Psoas muscle (tissue), 8 donors: ENCODE measurements around the gene FXYD7. TPM values are rescaled to one million over a fixed set of nuclear protein-coding genes. Genes with fewer than 3 reads are reported as not detected.

ENCODE experiments used
- ATAC-seq, 4 donors: fragments of 200-7000 bp; cut with Tn5 transposase; one replicate each; pipeline ENCODE4 v1.9.1; 2020; ENCODE audit warnings: moderate library complexity in 3 of 4, mild to moderate bottlenecking in 2 of 4
- DNase-seq, 2 donors: peaks; one replicate each; pipeline ENCODE4 v3.0.0-alpha.2; 2020
- H3K27ac ChIP-seq: fragments of 200-600 bp; one replicate; pipeline ENCODE4 v1.8.0; 2022
- H3K27me3 ChIP-seq, 3 donors: fragments of 200-600 bp in 1 of 3; one replicate each; pipeline versions ENCODE4 v1.6.1 to v1.8.0; 2013 to 2022; ENCODE audit warnings: low read length in 2 of 3, mild to moderate bottlenecking in 2 of 3, moderate library complexity in 1 of 3; ENCODE audit not compliant: insufficient read depth in 3 of 3
- H3K36me3 ChIP-seq, 2 donors: fragments of 200-600 bp in 1 of 2; one replicate each; pipeline versions ENCODE4 v1.6.1 to v1.8.0; 2013 to 2022; ENCODE audit warnings: low read depth in 1 of 2, mild to moderate bottlenecking in 1 of 2, moderate library complexity in 1 of 2; ENCODE audit not compliant: insufficient read depth in 1 of 2
- H3K4me1 ChIP-seq: fragments of 200-600 bp; one replicate; pipeline ENCODE4 v1.8.0; 2022
- H3K4me3 ChIP-seq: fragments of 200-600 bp; one replicate; pipeline ENCODE4 v1.8.0; 2022; ENCODE audit warnings: mild to moderate bottlenecking
- H3K9me3 ChIP-seq: fragments of 200-600 bp; one replicate; pipeline ENCODE4 v1.8.0; 2022
- WGBS, 3 donors: extraction: QIAGEN DNeasy Blood & Tissue Kit; methylation state at CpG; one replicate each; pipeline versions ENCODE4 v1.1.6 to v1.1.7; 2013; 5-methylcytosine and 5-hydroxymethylcytosine counted together
- intact Hi-C, 2 donors: fragments of 100-400 bp; cut with DNase I; formaldehyde crosslinking; loops; one replicate each; pipeline versions ENCODE4 v1.11.0 to v1.14.2; 2022
- polyA plus RNA-seq, 3 donors: library from polyadenylated mRNA; stranded (reverse); fragments of 200-250 nt; gene quantifications; one replicate each; pipeline ENCODE4 v1.2.3, GENCODE V29; 2013
- total RNA-seq, 4 donors: library from RNA; stranded (reverse); fragmentation: NEBNext Ultra II Directional in 2 of 4; extraction: Animal tissue kit (Norgen Biotek cat#: 25700) in 2 of 4; gene quantifications; one replicate each; pipeline versions ENCODE4 v1.2.1 to v1.2.4, GENCODE V29; 2021 to 2023
- TF ChIP-seq, protein P1 (sequence below): fragments of 200-600 bp; IDR thresholded peaks from one replicate; pipeline ENCODE4 v1.8.0; 2022; ENCODE audit warnings: antibody characterized with exemption
- donor health status: healthy with polysubstance abuse.
- donor health status: DM: no; HTN: no; CAD: no; lungs with moderate emphysema.
- donor health status: Bipolar disorder and iron deficiency.
- donor health status: healthy.
- donor health status: DM: yes; HTN: yes; CAD: no.
- donor health status: DM: no; HTN: no; CAD: no.
- donor health status: DM: no; HTN: no; CAD: no.
- donor health status: DM: yes; HTN: yes; CAD: no.

The FXYD7 gene
- total and polyA plus RNA-seq, 7 donors = 0.13 to 0.65 (median 0.57) TPM; not detected in 3

DNA sequence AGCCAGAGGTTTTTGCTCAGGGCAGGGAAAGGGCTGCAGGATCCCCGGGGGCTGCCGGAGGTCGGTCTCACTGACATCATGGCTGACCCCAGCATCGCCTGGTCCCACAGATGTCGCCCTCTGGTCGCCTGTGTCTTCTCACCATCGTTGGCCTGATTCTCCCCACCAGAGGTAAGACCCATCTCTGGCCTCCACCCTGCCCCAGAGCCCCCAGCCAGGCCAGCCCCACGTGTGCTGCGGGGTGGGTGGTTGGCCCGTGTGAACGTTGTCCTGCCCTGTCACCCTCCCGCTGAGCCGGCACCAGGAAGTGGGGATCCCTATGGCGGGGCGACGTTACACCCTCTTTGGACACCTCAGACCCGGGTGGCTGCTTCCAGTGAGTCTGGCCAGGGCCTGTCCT lies 12.4 kb downstream of the FXYD7 start:
- DNase-seq (no peak), ATAC-seq (peak in 1 of 4 donors; percentile 6)
- H3K4me1 ChIP-seq = no peaks in the 10 kb centered on the region
- no peaks in the 10 kb centered on the region for H3K9me3 ChIP-seq
- peaks cover 0 to 14% of the 10 kb centered on the region in 2 donors for H3K36me3 ChIP-seq
- peak overlapping the region; percentile 63 for H3K4me3 ChIP-seq
- peaks cover 0 to 41% (median 20%) of the 10 kb centered on the region in 3 donors for H3K27me3 ChIP-seq
- intact Hi-C loops = no loop called here
- TF ChIP-seq, protein P1, sequence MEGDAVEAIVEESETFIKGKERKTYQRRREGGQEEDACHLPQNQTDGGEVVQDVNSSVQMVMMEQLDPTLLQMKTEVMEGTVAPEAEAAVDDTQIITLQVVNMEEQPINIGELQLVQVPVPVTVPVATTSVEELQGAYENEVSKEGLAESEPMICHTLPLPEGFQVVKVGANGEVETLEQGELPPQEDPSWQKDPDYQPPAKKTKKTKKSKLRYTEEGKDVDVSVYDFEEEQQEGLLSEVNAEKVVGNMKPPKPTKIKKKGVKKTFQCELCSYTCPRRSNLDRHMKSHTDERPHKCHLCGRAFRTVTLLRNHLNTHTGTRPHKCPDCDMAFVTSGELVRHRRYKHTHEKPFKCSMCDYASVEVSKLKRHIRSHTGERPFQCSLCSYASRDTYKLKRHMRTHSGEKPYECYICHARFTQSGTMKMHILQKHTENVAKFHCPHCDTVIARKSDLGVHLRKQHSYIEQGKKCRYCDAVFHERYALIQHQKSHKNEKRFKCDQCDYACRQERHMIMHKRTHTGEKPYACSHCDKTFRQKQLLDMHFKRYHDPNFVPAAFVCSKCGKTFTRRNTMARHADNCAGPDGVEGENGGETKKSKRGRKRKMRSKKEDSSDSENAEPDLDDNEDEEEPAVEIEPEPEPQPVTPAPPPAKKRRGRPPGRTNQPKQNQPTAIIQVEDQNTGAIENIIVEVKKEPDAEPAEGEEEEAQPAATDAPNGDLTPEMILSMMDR = no peak
- no peak overlapping the region for H3K27ac ChIP-seq
- WGBS, 3 donors = 9 to 12% (median 11%) methylated on average over 17 of the region's 17 CpGs

DNA sequence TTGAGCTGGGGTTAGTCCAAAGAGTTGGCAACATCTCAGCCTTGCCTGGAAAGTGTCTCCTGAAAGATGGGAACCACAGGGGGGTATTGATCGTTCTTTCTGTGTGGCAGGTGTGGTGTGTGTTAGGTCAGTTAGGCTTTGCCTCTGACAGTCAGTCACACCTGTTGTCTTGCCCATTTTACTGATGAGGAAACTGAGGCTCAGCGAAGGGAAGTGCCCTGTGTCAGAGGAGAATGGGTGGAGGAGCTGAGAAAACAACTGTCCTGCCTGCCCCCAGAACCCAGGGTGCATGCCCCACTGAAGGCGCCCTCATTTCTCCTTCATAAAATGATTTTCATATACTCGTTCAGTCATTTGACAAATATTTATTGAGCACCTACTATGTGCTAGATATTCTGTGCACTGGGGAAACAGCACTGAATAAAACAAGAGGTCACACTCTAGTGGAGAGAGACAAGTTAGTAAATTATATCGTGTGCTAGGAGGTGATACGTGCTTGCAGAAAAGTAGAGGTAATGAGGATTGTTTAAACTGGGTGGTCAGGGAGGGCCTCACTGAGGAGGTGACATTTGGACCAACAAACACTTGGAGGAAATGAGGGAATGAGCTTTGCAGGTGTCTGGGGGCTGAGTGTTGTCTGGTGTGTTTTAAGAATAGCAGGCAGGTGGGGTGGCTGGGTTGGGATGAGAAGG lies 13.1 kb downstream of the FXYD7 start:
- no peak for DNase-seq
- peaks cover 0 to 14% of the 10 kb centered on the region in 2 donors for H3K36me3 ChIP-seq
- WGBS, 3 donors = 77 to 91% (median 78%) methylated on average over 6 of the region's 6 CpGs
- TF ChIP-seq, protein P1 = no peak
- no peaks in the 10 kb centered on the region for H3K9me3 ChIP-seq
- H3K4me3 ChIP-seq = peak overlapping the region; percentile 63
- no peak overlapping the region for H3K27ac ChIP-seq
- no peak for ATAC-seq
- H3K4me1 ChIP-seq = no peaks in the 10 kb centered on the region
- intact Hi-C loops = no loop called here
- H3K27me3 ChIP-seq = peaks cover 0 to 39% (median 20%) of the 10 kb centered on the region in 3 donors

DNA sequence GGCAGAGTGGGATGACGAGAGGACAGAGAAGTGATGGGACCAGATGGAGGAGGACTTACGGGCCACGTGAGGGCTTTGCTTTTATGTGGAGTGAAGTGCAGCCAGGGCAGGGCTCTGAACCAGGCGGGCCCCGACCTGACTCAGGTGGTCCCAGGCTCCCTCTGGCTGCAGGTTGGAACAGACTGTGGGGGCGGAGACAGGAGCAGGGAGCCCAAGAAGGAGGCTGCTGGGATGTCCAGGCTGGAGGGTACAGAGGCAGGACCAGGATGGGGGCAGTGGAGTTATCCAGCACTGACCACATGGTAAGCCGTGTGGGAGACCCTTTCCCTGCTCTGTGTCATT lies 13.6 kb downstream of the FXYD7 start:
- Histone ChIP-seq H3K27ac (no peak overlapping the region), H3K36me3 (peaks cover 0 to 14% of the 10 kb centered on the region in 2 donors), H3K27me3 (peaks cover 0 to 37% (median 20%) of the 10 kb centered on the region in 3 donors), H3K9me3 (no peaks in the 10 kb centered on the region), H3K4me3 (no peak overlapping the region), H3K4me1 (no peaks in the 10 kb centered on the region)
- DNase-seq (no peak), ATAC-seq (no peak)
- intact Hi-C loops = no loop called here
- WGBS, 3 donors = 50 to 64% (median 60%) methylated on average over 7 of the region's 7 CpGs
- TF ChIP-seq, protein P1 = no peak

DNA sequence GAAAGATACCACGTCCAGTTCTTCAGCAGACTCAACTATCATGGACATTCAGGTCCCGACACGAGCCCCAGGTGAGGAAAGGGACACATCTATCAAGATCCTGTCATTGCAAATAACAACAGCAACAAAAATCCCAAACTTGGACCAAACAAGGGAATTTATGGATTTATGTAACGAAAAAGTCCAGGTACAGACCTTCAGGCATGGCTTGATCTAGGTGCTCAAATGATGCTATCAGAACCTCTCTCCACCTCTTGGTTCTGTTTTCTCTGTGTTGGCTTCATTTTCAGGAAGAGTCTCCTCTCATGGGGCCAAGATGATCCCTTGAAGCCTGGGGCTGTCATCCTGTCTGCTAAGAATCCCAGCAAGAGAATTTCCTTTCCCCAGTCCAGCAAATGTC lies 14.4 kb downstream of the FXYD7 start:
- no peak overlapping the region for H3K4me3 ChIP-seq
- no peaks in the 10 kb centered on the region for H3K4me1 ChIP-seq
- WGBS, 3 donors = 84 to 90% (median 89%) methylated on average over 4 of the region's 4 CpGs
- H3K27me3 ChIP-seq = peaks cover 0 to 37% (median 20%) of the 10 kb centered on the region in 3 donors
- H3K27ac ChIP-seq = no peak overlapping the region
- TF ChIP-seq, protein P1 = no peak
- ATAC-seq = no peak
- peaks cover 5% of the 10 kb centered on the region for H3K9me3 ChIP-seq
- peaks cover 0 to 14% of the 10 kb centered on the region in 2 donors for H3K36me3 ChIP-seq
- no peak for DNase-seq
- intact Hi-C loops = no loop called here

GRCh38 chr19:35159606-35160005 lies 16.6 kb downstream of the FXYD7 start:
- intact Hi-C loops = no loop called here
- no peaks in the 10 kb centered on the region for H3K4me1 ChIP-seq
- no peak overlapping the region for H3K27ac ChIP-seq
- H3K27me3 ChIP-seq = peaks cover 0 to 20% (median 9%) of the 10 kb centered on the region in 3 donors
- peaks cover 0 to 14% of the 10 kb centered on the region in 2 donors for H3K36me3 ChIP-seq
- no peak overlapping the region for H3K4me3 ChIP-seq
- peaks cover 12% of the 10 kb centered on the region for H3K9me3 ChIP-seq
- WGBS, 3 donors = 62 to 72% (median 68%) methylated on average over 8 of the region's 8 CpGs
- ATAC-seq (no peak), DNase-seq (no peak)
- TF ChIP-seq, protein P1 = no peak
